Hepatocyte (in vitro differentiated cells): ENCODE results near the gene PUS7.

Experiments used
- EZH2 ChIP-seq: fragments of 200-600 bp; sonication (generic); IDR thresholded peaks from 2 replicates; pipeline ENCODE4 v1.6.1; 2016; ENCODE audit warnings: antibody characterized with exemption, mild to moderate bottlenecking, borderline replicate concordance
- TF ChIP-seq, protein P1 (sequence below): fragments of 200-600 bp; sonication (generic); IDR thresholded peaks from 2 replicates; pipeline ENCODE4 v1.5.1; 2016; ENCODE audit warnings: antibody characterized with exemption, mild to moderate bottlenecking; ENCODE audit not compliant: poor library complexity

DNA sequence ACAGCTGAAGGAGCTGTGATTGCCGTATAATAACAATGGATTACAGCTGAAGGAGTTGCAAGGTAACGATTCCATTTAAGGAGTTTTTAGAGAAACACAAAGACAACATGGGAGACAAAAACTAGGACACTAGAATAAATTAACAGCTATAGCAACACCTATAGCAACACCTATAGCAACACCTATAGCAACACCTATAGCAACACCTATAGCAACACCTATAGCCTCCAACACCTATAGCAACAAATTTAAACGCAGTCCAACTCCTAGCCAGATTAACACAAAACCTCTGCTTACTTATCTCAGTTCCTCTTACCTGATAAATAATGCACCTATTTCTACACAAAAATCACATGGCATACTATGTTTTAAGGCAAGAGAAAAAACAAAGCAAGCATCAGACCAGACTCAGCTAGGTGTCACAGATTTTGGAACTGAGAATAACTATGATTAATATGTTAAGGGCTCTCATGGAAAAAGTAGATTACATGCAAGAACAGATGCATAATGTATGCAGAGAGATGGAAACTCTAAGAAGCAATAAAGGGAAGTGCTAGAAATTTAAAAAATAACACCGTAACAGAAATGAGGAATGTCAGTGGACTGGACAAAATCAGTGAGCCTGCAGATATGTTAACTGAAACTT is 77.6 kb downstream of the PUS7 start:
- TF ChIP-seq, protein P1, sequence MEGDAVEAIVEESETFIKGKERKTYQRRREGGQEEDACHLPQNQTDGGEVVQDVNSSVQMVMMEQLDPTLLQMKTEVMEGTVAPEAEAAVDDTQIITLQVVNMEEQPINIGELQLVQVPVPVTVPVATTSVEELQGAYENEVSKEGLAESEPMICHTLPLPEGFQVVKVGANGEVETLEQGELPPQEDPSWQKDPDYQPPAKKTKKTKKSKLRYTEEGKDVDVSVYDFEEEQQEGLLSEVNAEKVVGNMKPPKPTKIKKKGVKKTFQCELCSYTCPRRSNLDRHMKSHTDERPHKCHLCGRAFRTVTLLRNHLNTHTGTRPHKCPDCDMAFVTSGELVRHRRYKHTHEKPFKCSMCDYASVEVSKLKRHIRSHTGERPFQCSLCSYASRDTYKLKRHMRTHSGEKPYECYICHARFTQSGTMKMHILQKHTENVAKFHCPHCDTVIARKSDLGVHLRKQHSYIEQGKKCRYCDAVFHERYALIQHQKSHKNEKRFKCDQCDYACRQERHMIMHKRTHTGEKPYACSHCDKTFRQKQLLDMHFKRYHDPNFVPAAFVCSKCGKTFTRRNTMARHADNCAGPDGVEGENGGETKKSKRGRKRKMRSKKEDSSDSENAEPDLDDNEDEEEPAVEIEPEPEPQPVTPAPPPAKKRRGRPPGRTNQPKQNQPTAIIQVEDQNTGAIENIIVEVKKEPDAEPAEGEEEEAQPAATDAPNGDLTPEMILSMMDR: no peak
- no peak for TF ChIP-seq EZH2
